ENCODE results near the gene ASCC2. TPM values are rescaled to one million over a fixed set of nuclear protein-coding genes. Genes with fewer than 3 reads are reported as not detected.

Gene ASCC2
- total and polyA plus RNA-seq, 5 donors from 2014 or later, result 39.3 to 94.0 (median 42.8) TPM

DNA sequence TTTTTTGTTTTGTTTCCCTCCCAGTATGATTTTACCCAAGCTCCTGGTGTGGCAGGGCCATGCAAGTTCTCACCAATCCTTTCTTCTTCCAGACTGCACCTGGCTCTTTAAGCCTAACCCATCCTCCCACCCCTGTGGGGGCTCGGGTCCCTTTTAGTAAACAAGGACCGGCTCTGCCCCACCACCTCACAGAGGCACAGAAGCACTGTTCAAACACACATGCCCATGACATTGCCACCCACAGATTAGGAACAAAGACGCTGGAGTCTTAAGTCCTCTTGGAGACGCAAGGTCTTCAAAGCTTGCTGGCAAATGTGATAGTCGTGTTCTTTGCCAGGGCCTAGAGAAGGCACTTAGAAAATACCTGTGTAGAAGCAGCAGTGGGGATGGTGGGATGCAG lies 52.0 kb downstream of the ASCC2 start:
- ATAC-seq (ENCODE audit: low read depth in 2 of 2) (no peak), DNase-seq (no peak)
- no peak overlapping the region for H3K27ac ChIP-seq (ENCODE audit: insufficient read depth, low read length, poor library complexity, severe bottlenecking)
- H3K4me1 ChIP-seq (ENCODE audit: control insufficient read depth, insufficient read depth, low read length, poor library complexity, severe bottlenecking), result no peaks in the 10 kb centered on the region
- no peaks in the 10 kb centered on the region for H3K9me3 ChIP-seq (ENCODE audit: control insufficient read depth in 2 of 2, low read length in 2 of 2)
- H3K36me3 ChIP-seq (ENCODE audit: control insufficient read depth, insufficient read depth, low read length), result peaks cover 33% of the 10 kb centered on the region
- Mint-ChIP-seq H3K4me3 (no peak overlapping the region), H3K27ac (no peak overlapping the region), H3K9me3 (peaks cover 0 to 2% (median 0%) of the 10 kb centered on the region in 7 donors), H3K27me3 (no peaks in the 10 kb centered on the region), H3K4me1 (no peaks in the 10 kb centered on the region), H3K36me3 (peaks cover 24% of the 10 kb centered on the region)
- no peak overlapping the region for H3K4me3 ChIP-seq (ENCODE audit: low read depth, low read length)
- H3K27me3 ChIP-seq (ENCODE audit: control insufficient read depth, insufficient read depth, low read length), result no peaks in the 10 kb centered on the region

DNA sequence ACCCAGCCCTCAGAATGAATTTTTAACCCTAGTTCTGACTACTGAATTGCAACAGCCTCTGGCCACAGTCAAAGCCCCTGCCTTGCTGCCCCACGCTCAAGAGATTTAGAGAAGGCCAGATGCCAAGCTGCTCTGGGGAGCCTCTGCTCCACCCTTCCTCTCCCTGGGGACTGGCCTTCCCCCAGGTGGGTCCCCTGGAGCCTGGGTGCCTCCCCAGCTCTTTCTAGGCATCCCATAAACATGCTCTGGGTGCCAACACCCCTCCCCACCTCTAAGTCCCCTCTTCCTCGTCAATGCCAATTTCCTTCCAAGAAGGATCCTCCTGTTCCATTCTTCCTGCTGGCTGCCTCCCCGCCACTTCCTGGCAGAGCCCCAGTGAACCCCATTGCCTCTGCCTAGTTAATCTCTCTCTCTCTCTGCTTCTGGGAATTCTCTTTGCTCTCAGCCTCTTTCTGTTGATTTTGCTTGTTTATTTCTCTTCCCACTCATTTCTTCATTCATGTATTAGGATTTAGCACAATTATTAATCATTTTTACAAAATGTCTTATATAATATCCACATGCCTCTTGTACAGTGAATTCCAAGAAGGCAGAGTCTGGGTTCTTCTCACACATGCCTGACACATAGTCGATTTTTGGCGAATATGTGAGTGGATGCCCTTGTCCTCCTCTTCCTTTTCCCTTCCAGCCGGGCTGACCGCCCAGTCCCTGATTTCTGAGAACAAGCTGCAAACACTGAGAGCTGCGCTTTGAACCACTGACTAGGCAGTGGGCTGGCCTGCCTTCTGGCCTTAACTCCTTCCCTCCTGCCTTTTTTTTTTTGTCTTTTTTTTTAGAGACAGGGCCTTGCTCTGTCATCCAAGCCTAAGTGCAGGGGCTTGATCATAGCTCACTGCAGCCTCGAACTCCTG lies 53.4 kb downstream of the ASCC2 start:
- peaks cover 21% of the 10 kb centered on the region for H3K36me3 ChIP-seq (ENCODE audit: control insufficient read depth, insufficient read depth, low read length)
- Mint-ChIP-seq H3K27me3 (no peaks in the 10 kb centered on the region), H3K4me1 (no peaks in the 10 kb centered on the region), H3K36me3 (peaks cover 17% of the 10 kb centered on the region), H3K9me3 (peaks cover 0 to 2% (median 0%) of the 10 kb centered on the region in 7 donors), H3K4me3 (no peak overlapping the region), H3K27ac (no peak overlapping the region)
- no peaks in the 10 kb centered on the region for H3K4me1 ChIP-seq (ENCODE audit: control insufficient read depth, insufficient read depth, low read length, poor library complexity, severe bottlenecking)
- no peaks in the 10 kb centered on the region for H3K27me3 ChIP-seq (ENCODE audit: control insufficient read depth, insufficient read depth, low read length)
- no peak for ATAC-seq (ENCODE audit: low read depth in 2 of 2)
- no peak for DNase-seq
- H3K4me3 ChIP-seq (ENCODE audit: low read depth, low read length), result no peak overlapping the region
- no peaks in the 10 kb centered on the region for H3K9me3 ChIP-seq (ENCODE audit: control insufficient read depth in 2 of 2, low read length in 2 of 2)
- no peak overlapping the region for H3K27ac ChIP-seq (ENCODE audit: insufficient read depth, low read length, poor library complexity, severe bottlenecking)

DNA sequence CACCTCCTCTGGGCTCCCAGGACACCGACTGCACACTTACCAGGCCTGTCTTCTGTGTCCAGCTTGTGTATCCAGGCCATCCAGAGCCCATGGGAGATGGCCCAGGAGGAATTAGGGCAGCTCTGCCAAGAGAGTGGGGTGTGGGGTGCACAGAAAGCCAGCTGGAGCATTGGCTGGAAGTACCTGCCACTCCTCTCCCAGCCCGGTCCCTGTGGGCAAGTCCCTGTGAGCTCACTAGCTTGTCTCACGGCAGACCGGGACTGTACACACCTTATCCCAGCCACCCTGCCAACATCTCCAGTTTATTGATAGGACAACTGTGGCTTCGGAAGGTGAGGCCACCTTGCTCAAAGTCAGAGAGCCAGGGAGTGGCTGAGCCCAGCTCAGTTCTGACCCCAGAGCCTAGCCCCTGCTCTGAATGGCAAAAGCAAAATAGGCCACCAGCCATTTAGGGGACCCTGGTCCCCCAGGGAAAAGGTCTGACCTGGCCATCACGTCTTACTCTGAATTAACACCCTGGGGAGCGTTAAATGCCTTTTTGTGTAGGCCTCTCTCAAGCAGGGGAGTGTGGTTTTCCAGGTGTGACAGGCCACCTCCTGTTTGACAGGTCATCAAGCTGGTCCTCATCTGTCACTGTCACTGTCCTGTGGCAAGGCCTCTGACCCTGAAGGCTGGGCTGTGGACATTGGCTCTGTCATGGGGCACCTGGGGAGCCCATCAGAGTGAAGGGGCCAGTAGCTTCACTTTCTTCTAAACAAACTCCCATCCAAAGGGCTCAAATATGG lies 55.8 kb downstream of the ASCC2 start:
- no peak overlapping the region for H3K4me3 ChIP-seq (ENCODE audit: low read depth, low read length)
- no peak overlapping the region for H3K27ac ChIP-seq (ENCODE audit: insufficient read depth, low read length, poor library complexity, severe bottlenecking)
- Mint-ChIP-seq H3K27me3 (no peaks in the 10 kb centered on the region), H3K27ac (no peak overlapping the region), H3K36me3 (no peaks in the 10 kb centered on the region), H3K4me3 (no peak overlapping the region), H3K4me1 (no peaks in the 10 kb centered on the region), H3K9me3 (peaks cover 0 to 2% (median 0%) of the 10 kb centered on the region in 7 donors)
- no peaks in the 10 kb centered on the region for H3K4me1 ChIP-seq (ENCODE audit: control insufficient read depth, insufficient read depth, low read length, poor library complexity, severe bottlenecking)
- no peaks in the 10 kb centered on the region for H3K27me3 ChIP-seq (ENCODE audit: control insufficient read depth, insufficient read depth, low read length)
- DNase-seq (no peak), ATAC-seq (ENCODE audit: low read depth in 2 of 2) (no peak)
- H3K36me3 ChIP-seq (ENCODE audit: control insufficient read depth, insufficient read depth, low read length), result no peaks in the 10 kb centered on the region
- no peaks in the 10 kb centered on the region for H3K9me3 ChIP-seq (ENCODE audit: control insufficient read depth in 2 of 2, low read length in 2 of 2)

DNA sequence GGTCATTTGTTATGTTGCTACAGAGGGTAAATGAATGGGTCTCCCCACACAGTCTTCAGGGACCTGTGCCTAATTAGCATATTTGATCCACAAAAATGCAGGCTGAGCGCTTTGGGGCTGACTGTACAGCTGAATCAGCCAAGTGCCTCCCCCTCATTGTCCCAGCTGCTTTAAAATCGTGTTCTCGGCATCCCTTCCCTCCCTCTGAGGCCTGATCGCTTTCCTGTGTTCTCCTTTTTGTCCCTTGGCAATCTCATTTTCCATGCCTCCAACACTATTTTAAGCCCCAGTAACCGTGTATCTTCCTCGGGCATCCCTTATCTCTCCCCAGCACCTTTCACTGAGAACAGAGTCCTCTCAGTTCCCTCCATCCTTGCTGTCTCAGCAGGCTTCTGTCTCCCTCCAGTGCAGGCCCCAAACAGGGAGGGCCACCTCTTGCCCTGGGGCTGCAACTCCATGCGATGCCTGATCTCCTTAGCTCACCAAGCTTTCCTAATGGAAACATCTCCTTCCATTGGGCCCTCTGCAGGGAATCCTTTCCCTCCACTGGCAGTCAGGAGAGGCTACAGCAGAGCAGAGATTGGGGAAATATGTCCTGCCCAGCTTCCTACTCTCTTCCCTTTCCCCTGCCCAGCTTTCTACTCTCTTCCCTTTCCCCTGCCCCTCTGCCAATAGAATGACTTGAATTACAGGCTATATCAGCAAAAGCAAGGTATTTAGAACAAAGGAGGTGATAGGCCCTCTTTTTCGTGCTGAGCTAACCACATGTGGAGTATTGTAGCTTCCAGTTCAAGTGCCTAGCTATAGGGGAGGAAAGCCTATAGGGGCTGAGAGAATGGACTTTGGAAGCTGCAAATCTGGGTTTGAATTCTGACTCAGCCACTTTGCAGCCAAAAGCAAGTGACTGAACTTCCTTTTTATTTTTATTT lies 57.1 kb downstream of the ASCC2 start:
- Histone ChIP-seq H3K36me3 (ENCODE audit: control insufficient read depth, insufficient read depth, low read length) (no peaks in the 10 kb centered on the region), H3K27ac (ENCODE audit: insufficient read depth, low read length, poor library complexity, severe bottlenecking) (no peak overlapping the region), H3K4me1 (ENCODE audit: control insufficient read depth, insufficient read depth, low read length, poor library complexity, severe bottlenecking) (no peaks in the 10 kb centered on the region), H3K27me3 (ENCODE audit: control insufficient read depth, insufficient read depth, low read length) (no peaks in the 10 kb centered on the region), H3K4me3 (ENCODE audit: low read depth, low read length) (no peak overlapping the region), H3K9me3 (ENCODE audit: control insufficient read depth in 2 of 2, low read length in 2 of 2) (no peaks in the 10 kb centered on the region)
- DNase-seq (no peak), ATAC-seq (ENCODE audit: low read depth in 2 of 2) (no peak)
- peaks cover 0 to 2% (median 0%) of the 10 kb centered on the region in 7 donors for H3K9me3 Mint-ChIP-seq
- peak overlapping the region in 1 of 3 donors; percentile 1 for H3K27ac Mint-ChIP-seq
- no peaks in the 10 kb centered on the region for H3K27me3 Mint-ChIP-seq
- no peaks in the 10 kb centered on the region for H3K36me3 Mint-ChIP-seq
- H3K4me3 Mint-ChIP-seq, result no peak overlapping the region
- H3K4me1 Mint-ChIP-seq, result no peaks in the 10 kb centered on the region

- no peaks in the 10 kb centered on the region for H3K36me3 Mint-ChIP-seq
- peaks cover 0 to 2% (median 0%) of the 10 kb centered on the region in 7 donors for H3K9me3 Mint-ChIP-seq
- Histone ChIP-seq H3K9me3 (ENCODE audit: control insufficient read depth in 2 of 2, low read length in 2 of 2) (no peaks in the 10 kb centered on the region), H3K36me3 (ENCODE audit: control insufficient read depth, insufficient read depth, low read length) (no peaks in the 10 kb centered on the region), H3K4me3 (ENCODE audit: low read depth, low read length) (no peak overlapping the region), H3K27me3 (ENCODE audit: control insufficient read depth, insufficient read depth, low read length) (no peaks in the 10 kb centered on the region), H3K4me1 (ENCODE audit: control insufficient read depth, insufficient read depth, low read length, poor library complexity, severe bottlenecking) (no peaks in the 10 kb centered on the region), H3K27ac (ENCODE audit: insufficient read depth, low read length, poor library complexity, severe bottlenecking) (no peak overlapping the region)
- no peak for DNase-seq
- no peak overlapping the region for H3K4me3 Mint-ChIP-seq
- H3K4me1 Mint-ChIP-seq, result no peaks in the 10 kb centered on the region
- no peak overlapping the region for H3K27ac Mint-ChIP-seq
- ATAC-seq (ENCODE audit: low read depth in 2 of 2), result no peak
- no peaks in the 10 kb centered on the region for H3K27me3 Mint-ChIP-seq
These were observed 57.9 kb downstream of the ASCC2 start for GRCh38 chr22:29780220-29780619.

- Mint-ChIP-seq H3K4me1 (peaks cover 0 to 10% (median 9%) of the 10 kb centered on the region in 4 donors), H3K9me3 (no peaks in the 10 kb centered on the region), H3K4me3 (no peak overlapping the region)
These were observed 64.8 kb downstream of the ASCC2 start for GRCh38 chr22:29773233-29773632.

GRCh38 chr22:29772170-29772641 lies 65.9 kb downstream of the ASCC2 start:
- H3K27me3 ChIP-seq (ENCODE audit: control insufficient read depth, insufficient read depth, low read length), result no peaks in the 10 kb centered on the region
- H3K4me1 ChIP-seq (ENCODE audit: control insufficient read depth, insufficient read depth, low read length, poor library complexity, severe bottlenecking), result peaks cover 10% of the 10 kb centered on the region
- DNase-seq (no peak), ATAC-seq (ENCODE audit: low read depth in 2 of 2) (no peak)
- Mint-ChIP-seq H3K27ac (peak overlapping the region in 1 of 3 donors; percentile 79), H3K9me3 (no peaks in the 10 kb centered on the region), H3K4me1 (peaks cover 0 to 21% (median 18%) of the 10 kb centered on the region in 4 donors), H3K27me3 (no peaks in the 10 kb centered on the region), H3K4me3 (peak overlapping the region in 1 of 4 donors; percentile 61), H3K36me3 (peaks cover 17% of the 10 kb centered on the region)
- H3K27ac ChIP-seq (ENCODE audit: insufficient read depth, low read length, poor library complexity, severe bottlenecking), result no peak overlapping the region
- peaks cover 17% of the 10 kb centered on the region for H3K36me3 ChIP-seq (ENCODE audit: control insufficient read depth, insufficient read depth, low read length)
- no peaks in the 10 kb centered on the region for H3K9me3 ChIP-seq (ENCODE audit: control insufficient read depth in 2 of 2, low read length in 2 of 2)
- H3K4me3 ChIP-seq (ENCODE audit: low read depth, low read length), result no peak overlapping the region

More at GRCh38 chr22:29773233-29773632, 64.8 kb downstream of the ASCC2 start:
- no peaks in the 10 kb centered on the region for H3K27me3 ChIP-seq (ENCODE audit: control insufficient read depth, insufficient read depth, low read length)
- H3K36me3 ChIP-seq (ENCODE audit: control insufficient read depth, insufficient read depth, low read length), result peaks cover 17% of the 10 kb centered on the region
- H3K4me3 ChIP-seq (ENCODE audit: low read depth, low read length), result no peak overlapping the region
- peaks cover 3% of the 10 kb centered on the region for H3K4me1 ChIP-seq (ENCODE audit: control insufficient read depth, insufficient read depth, low read length, poor library complexity, severe bottlenecking)
- no peaks in the 10 kb centered on the region for H3K9me3 ChIP-seq (ENCODE audit: control insufficient read depth in 2 of 2, low read length in 2 of 2)
- no peak for DNase-seq
- Mint-ChIP-seq H3K36me3 (peaks cover 16% of the 10 kb centered on the region), H3K27ac (no peak overlapping the region), H3K27me3 (no peaks in the 10 kb centered on the region)
- no peak for ATAC-seq (ENCODE audit: low read depth in 2 of 2)
- H3K27ac ChIP-seq (ENCODE audit: insufficient read depth, low read length, poor library complexity, severe bottlenecking), result no peak overlapping the region

Measured in CD4-positive, CD25-positive, alpha-beta regulatory T cell (primary cell).